Measurements from ENCODE around the gene SDK1.

SDK1 gene

DNA sequence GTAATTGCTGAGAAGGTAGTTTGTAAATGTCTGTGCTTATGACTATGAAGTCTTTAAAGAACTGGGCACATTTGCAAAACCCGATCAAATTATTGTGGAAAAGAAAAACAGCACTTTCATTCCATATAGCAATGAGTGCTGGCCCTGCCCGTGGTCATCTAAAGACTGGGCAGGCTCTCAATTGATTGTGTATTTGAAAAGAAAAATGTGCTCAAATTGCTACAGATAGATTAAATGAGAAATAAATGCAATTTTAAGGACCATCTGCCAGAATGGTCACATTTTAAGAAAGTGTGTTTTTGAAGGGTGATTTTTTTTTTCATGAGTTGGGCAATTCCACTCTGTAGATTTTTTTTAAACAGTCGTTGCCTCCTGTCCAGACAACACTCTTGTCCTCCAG, 672.2 kb downstream of the SDK1 start:
- no peak for DNase-seq

- no peak for DNase-seq
Observed at GRCh38 chr7:3974329-3974728, 673.3 kb downstream of the SDK1 start.

- no peak for DNase-seq
Observed at GRCh38 chr7:3975371-3975770, 674.3 kb downstream of the SDK1 start.

- DNase-seq, result no peak
Observed at GRCh38 chr7:3977391-3977790, 676.3 kb downstream of the SDK1 start.

- DNase-seq, result no peak
Observed at GRCh38 chr7:3978839-3979238, 677.8 kb downstream of the SDK1 start.

GRCh38 chr7:3979611-3980299, 678.7 kb downstream of the SDK1 start:
- DNase-seq, result no peak

GRCh38 chr7:3980300-3980643, 679.2 kb downstream of the SDK1 start:
- no peak for DNase-seq

- no peak for DNase-seq
Observed at GRCh38 chr7:3981281-3981680, 680.2 kb downstream of the SDK1 start.

DNA sequence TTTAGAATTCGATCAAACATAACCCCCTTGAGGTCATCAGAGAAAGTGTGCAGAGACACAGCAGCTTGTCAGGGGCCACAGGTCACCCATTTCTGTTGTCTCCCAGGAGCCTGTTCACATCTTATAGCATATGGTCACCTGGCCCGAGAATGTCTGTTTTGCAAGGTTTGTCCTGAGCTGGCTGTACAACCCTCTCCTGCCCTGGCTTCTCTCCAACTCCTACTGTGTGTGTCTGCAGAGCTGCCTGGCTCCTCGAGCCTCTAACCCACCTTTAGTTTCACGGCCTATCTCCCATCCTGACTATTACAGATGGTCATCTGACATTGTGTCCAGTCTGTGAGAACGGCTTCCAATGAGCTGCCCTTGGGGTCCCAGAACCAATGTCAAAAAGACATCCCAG, 683.4 kb downstream of the SDK1 start:
- DNase-seq, result no peak

DNA sequence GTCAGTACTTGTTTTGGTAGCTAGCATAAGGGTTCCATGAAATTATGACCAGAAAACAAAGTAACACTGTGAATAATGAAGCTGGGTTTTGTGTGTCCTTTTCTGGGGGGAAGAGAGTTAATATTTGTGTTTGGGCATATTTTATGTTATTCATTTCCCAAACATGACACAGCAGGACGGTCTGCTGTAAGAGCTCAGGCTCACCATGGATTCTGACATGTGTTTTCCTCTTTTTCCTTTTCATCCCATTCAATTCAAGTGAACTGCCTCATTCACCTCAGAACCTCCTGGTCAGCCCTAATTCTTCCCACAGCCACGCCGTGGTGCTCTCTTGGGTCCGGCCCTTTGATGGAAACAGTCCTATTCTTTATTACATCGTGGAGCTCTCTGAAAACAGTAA, 685.9 kb downstream of the SDK1 start:
- DNase-seq, result no peak

DNA sequence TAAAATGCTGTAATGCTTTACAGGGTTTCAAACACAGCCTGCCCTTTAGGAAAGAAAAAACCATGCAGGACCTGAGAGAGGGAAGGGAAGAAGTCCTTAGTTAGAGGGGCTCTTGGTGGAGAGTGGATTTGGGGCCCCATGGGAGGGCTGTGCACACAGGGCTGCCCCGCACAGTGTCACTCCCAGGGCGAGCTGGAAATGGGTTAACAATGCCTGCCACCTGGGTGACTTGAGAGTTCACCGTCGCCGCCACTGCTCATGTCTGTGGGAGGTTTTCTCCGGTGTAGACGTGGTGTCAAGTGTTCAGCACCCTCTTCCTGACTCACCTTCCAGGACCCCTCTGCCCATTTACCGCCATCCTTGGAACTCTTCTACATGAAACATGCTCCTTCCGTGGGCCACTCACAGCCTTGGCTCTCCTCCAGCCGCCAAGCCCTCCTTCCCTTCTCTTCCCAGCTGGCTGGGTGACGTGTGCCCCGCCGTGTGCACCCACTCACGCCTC, 686.4 kb downstream of the SDK1 start:
- no peak for DNase-seq

DNA sequence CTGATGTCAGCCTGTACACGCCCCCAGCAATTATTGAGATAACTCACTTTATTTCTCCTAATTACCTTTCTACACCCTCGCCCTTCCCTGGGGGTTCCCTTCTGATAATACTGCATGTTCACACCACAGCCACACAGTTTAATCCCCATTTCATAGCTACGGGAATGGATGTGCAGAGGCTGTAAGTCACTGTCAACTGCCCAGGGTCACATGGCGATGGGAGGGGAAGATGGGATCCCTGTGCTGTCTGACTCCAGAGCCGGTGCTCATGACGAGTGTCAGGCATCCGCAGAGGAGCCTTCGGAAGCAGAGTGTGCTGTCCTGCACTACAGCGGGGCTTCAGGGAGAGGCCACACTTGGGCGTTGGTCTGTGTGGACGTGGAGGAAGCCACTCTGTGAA, 688.7 kb downstream of the SDK1 start:
- no peak for DNase-seq

- no peak for DNase-seq
Observed at GRCh38 chr7:3991731-3992231, 690.7 kb downstream of the SDK1 start.

GRCh38 chr7:3992841-3993240, 691.8 kb downstream of the SDK1 start:
- no peak for DNase-seq

GRCh38 chr7:3994764-3995163, 693.7 kb downstream of the SDK1 start:
- DNase-seq, result no peak

DNA sequence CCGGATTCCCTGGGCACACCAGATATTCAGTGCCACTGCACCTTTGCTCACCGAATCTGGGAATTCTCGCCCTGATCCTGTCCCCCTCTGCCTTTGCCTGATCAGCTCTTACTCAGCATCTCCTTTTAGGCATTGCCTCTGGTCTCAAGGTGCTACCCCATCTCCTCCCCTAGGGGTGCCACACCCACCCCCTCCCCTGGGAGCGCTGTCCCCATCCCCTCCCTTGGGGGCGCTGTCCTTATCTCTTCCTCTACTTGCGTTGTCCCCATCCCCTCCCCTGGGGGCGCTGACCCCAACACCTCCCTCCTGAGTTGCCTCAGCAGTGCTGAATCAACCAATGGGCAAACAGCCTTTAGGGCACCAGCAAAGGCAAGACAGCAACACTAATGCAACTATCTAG, 694.1 kb downstream of the SDK1 start:
- no peak for DNase-seq

DNA sequence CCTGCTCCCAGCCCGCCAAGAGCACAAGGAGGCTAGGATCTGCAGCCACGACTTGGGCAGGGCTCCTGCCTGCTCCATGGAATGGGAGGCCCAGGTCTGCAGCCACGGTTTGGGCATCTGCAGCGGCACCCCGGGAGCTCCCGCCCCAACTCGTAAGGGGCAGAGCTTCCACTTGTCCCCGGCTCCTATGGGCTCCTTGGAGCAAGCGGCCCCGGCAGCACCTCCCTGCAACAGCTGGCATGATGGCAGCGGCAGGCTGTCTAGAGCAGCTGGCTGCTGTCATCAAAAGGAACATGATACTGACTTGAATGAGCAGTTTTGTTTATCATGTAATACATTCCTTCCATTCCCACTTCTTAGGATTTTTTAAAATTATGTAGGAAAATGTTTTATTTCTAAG, 697.0 kb downstream of the SDK1 start:
- no peak for DNase-seq

DNA sequence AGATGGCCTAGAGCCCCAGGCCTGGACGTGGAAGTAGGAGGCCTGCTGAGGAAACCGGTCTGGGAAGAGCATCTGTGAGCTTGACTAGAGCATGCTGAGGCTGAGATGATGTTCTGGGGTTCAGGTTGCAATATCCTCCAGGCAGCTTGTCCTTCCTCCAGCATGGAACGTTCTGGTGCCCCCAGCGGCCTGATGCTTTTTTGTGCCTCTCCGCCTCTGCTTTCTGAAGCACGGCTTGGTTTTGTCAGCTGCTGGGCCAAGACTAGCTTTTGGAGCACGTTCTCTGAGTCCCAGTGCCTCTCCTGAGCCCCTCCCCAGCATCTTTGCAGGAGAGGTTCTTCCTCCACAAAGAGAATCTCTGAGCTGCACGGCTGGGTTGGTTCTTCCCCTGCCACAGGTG, 699.1 kb downstream of the SDK1 start:
- DNase-seq, result no peak

DNA sequence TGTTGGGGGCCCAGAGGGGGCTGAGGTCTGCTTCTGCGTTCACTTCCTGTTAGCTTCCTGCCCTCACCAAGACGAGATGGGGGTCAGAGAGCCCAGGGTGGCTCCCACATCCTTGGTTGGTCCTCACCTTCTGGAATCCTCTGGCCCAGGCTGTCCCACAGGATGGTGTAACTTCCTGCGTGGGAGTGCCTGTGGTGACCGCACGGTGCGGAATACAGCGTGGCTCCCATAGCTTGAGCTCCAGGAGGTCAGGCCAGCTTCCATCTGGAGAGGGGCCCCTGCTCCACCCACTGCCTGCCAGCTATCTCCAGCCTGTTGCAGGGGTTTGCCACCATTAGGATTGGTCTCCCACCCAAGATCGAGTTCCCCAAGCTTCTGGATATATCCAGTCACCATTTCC, 699.9 kb downstream of the SDK1 start:
- no peak for DNase-seq

DNA sequence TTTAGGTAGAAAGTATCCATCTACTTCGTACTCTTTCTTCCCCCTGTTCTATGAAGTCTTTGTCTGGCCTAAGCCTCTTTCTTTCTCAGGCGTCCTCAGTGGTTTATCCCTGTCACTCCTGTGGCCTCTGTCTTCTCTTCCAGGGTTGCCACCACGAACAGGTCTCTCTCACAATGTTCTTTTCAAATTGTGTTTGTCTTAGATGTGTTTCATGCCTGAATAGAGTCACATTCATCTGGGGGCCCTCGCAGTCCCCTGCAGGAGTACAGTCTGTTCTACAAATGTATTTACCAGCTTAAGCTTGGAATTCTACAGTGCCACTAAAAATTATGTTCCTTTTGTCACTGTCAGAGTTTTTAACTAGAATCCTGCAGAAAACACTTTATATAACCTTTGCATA, 700.7 kb downstream of the SDK1 start:
- no peak for DNase-seq

DNA sequence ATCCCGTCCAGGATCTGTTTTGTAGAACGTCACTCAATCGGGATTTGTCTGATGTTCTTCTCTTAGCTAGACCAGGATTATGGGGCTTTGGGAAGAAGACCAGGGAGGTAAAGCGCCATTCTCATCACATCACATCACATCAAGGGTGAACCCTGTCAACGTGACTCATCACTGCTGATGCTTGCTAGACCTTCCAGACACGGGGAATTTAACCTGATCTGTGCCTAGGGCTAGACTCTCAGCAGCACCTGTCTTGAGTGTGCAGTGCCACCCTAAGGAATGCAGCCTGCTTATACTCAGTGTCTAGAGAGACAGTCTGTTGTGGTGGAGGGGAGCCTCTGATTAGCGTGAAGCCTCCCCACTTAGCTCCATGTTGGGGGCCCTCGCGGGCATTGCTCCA, 702.5 kb downstream of the SDK1 start:
- DNase-seq, result no peak

GRCh38 chr7:4006687-4007086, 705.6 kb downstream of the SDK1 start:
- DNase-seq, result no peak

DNA sequence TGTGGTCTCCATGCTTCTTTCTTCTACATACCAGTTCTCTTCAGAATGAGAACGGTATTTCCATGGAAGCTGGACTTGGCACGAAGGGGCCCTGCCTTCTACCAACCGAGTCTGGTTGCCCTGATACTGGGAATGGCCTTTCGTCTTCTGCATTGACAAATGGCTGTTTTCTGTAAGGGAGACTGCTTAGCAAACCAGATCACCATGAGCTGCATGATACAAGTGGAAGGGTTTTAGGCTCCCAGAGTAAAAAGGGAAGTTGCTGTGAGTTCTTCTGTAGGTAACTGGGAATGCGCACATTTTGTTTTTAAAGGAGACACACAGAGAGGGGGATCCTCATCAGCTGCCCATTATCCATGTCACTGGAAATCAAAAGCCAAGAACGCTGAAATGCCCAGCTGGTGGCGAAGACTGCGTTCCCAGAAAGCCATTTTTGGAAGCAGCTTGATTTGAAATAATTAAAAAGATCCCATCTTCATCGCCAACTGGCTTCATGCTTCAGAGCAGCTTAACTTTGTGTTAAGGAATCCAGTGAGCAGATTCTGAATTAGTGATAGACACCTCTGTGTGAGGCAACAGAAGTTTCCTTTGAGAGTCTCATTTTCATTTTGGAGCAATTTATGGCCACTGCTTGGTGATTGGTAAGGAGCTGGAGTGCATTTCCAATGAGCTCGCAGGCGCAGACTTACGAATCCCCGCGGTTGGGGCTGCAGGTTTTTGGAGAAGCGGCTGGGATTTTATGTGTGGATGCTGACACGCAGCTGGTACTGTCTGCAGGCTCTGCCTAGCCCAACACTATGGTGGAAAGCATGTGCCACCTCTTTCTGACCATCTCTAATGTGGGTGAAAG, 708.4 kb downstream of the SDK1 start:
- no peak for DNase-seq

- no peak for DNase-seq
Observed at GRCh38 chr7:4010061-4010605, 709.1 kb downstream of the SDK1 start.
